Natural killer cell (primary cell): Measurements from ENCODE around the gene CFAP206. TPM values are rescaled to one million over a fixed set of nuclear protein-coding genes. Genes with fewer than 3 reads are reported as not detected.
A peak's percentile ranks its signal among the peaks of the same experiment; 100 is the strongest.
"Not testable (repeated sequence)": the region's sequence is repeated elsewhere in the genome, so short reads cannot be mapped to it uniquely, and the experiment has no call there.

Experiments
- ATAC-seq, 3 donors: fragments of 150-1000 bp in 2 of 3; fragments of 200-7000 bp in 1 of 3; cut with Tn5 transposase; 1 replicate in 1 of 3; 2 replicates in 2 of 3; pipeline ENCODE4 v1.10.0; 2021; ENCODE audit warnings: mild to moderate bottlenecking in 2 of 3, moderate library complexity in 2 of 3
- DNase-seq, 2 donors: peaks; one replicate each; pipeline versions ENCODE4 v3.0.0 to v3.0.0-alpha.2; 2013 to 2021; ENCODE audit warnings: mixed read lengths in 1 of 2
- H3K27ac ChIP-seq: one replicate; pipeline ENCODE4 v1.5.1; 2013; ENCODE audit warnings: mild to moderate bottlenecking, low read length
- H3K27me3 ChIP-seq: one replicate; pipeline ENCODE4 v1.6.1; 2013; ENCODE audit warnings: low read length; ENCODE audit not compliant: control insufficient read depth, insufficient read depth
- H3K36me3 ChIP-seq: one replicate; pipeline ENCODE4 v1.6.1; 2013; ENCODE audit warnings: low read length; ENCODE audit not compliant: control insufficient read depth, insufficient read depth
- H3K4me1 ChIP-seq: one replicate; pipeline ENCODE4 v1.6.1; 2013; ENCODE audit warnings: low read length; ENCODE audit not compliant: control insufficient read depth, insufficient read depth
- H3K4me3 ChIP-seq: one replicate; pipeline ENCODE4 v1.5.1; 2013; ENCODE audit warnings: low read length
- H3K9me3 ChIP-seq: one replicate; pipeline ENCODE4 v1.6.1; 2013; ENCODE audit warnings: low read length; ENCODE audit not compliant: control insufficient read depth, insufficient read depth
- H3K27ac Mint-ChIP-seq, 2 donors: one replicate each; pipeline ENCODE4 v1.8.0; 2022; ENCODE audit warnings: mild to moderate bottlenecking in 2 of 2, mixed read lengths in 2 of 2, moderate library complexity in 1 of 2
- H3K27me3 Mint-ChIP-seq, 2 donors: one replicate each; pipeline ENCODE4 v1.8.0; 2022; ENCODE audit warnings: low read depth in 2 of 2, mixed read lengths in 2 of 2
- H3K36me3 Mint-ChIP-seq: one replicate; pipeline ENCODE4 v1.8.0; 2022; ENCODE audit warnings: mixed read lengths
- H3K4me1 Mint-ChIP-seq, 2 donors: one replicate each; pipeline ENCODE4 v1.8.0; 2022; ENCODE audit warnings: mixed read lengths in 2 of 2
- H3K4me3 Mint-ChIP-seq: one replicate; pipeline ENCODE4 v1.8.0; 2022; ENCODE audit warnings: mild to moderate bottlenecking, moderate library complexity, mixed read lengths
- H3K9me3 Mint-ChIP-seq, 2 donors: one replicate each; pipeline ENCODE4 v1.8.0; 2022; ENCODE audit warnings: mixed read lengths in 2 of 2
- WGBS: methylation state at CpG from one replicate; pipeline ENCODE4 v1.1.7; 2013; ENCODE audit warnings: missing lambda C conversion rate; ENCODE audit not compliant: insufficient coverage; 5-methylcytosine and 5-hydroxymethylcytosine counted together
- intact Hi-C: fragments of 100-400 bp; cut with micrococcal nuclease; formaldehyde crosslinking; loops from one replicate; pipeline ENCODE4 v1.14.2; 2022
- total RNA-seq, 4 donors: library from RNA; stranded (reverse); fragments of 120-200 nt in 1 of 4; gene quantifications; one replicate each; pipeline versions ENCODE4 v1.2.3 to v1.2.4, GENCODE V29; 2013 to 2022
- TF ChIP-seq, protein P1 (sequence below): fragments of 200-600 bp; IDR thresholded peaks from one replicate; pipeline ENCODE4 v1.8.0; 2022; ENCODE audit warnings: antibody characterized with exemption

CFAP206 gene
- total RNA-seq, 3 donors from 2014 or later (not counting 1 experiment from before 2014, with no cell fraction given): not detected

DNA sequence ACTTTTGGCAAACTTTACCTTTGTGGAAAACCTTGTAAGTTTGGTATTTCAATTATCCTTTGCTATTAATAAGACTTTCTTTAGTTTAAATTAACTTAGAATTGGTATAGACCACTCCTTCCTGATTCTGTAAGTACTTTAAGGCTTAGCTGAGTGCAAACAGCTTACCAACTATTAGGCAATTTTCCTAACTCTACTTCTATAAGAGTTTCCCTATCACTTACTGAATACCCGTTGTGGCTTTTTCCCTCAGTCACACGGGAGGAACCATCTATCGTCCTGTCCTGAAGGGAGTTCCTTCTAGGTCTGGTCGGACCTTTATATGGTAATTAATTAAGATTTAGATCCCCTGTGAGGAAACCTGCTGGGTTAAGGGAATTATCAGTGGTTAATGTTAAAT is 74.6 kb downstream of the CFAP206 start:
- DNase-seq (no peak), ATAC-seq (no peak)
- no peaks in the 10 kb centered on the region for H3K9me3 Mint-ChIP-seq
- H3K27me3 Mint-ChIP-seq: no peaks in the 10 kb centered on the region
- Histone ChIP-seq H3K36me3 (peaks cover 4% of the 10 kb centered on the region), H3K27me3 (no peaks in the 10 kb centered on the region), H3K4me1 (peaks cover 3% of the 10 kb centered on the region), H3K9me3 (no peaks in the 10 kb centered on the region), H3K27ac (no peak overlapping the region), H3K4me3 (no peak overlapping the region)
- intact Hi-C loops: no loop called here
- TF ChIP-seq, protein P1, sequence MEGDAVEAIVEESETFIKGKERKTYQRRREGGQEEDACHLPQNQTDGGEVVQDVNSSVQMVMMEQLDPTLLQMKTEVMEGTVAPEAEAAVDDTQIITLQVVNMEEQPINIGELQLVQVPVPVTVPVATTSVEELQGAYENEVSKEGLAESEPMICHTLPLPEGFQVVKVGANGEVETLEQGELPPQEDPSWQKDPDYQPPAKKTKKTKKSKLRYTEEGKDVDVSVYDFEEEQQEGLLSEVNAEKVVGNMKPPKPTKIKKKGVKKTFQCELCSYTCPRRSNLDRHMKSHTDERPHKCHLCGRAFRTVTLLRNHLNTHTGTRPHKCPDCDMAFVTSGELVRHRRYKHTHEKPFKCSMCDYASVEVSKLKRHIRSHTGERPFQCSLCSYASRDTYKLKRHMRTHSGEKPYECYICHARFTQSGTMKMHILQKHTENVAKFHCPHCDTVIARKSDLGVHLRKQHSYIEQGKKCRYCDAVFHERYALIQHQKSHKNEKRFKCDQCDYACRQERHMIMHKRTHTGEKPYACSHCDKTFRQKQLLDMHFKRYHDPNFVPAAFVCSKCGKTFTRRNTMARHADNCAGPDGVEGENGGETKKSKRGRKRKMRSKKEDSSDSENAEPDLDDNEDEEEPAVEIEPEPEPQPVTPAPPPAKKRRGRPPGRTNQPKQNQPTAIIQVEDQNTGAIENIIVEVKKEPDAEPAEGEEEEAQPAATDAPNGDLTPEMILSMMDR: no peak
- H3K4me1 Mint-ChIP-seq: peaks cover 6 to 11% of the 10 kb centered on the region in 2 donors
- 49% methylated on average over 4 of the region's 4 CpGs for WGBS
- H3K4me3 Mint-ChIP-seq: no peak overlapping the region
- no peak overlapping the region for H3K27ac Mint-ChIP-seq
- no peaks in the 10 kb centered on the region for H3K36me3 Mint-ChIP-seq

DNA sequence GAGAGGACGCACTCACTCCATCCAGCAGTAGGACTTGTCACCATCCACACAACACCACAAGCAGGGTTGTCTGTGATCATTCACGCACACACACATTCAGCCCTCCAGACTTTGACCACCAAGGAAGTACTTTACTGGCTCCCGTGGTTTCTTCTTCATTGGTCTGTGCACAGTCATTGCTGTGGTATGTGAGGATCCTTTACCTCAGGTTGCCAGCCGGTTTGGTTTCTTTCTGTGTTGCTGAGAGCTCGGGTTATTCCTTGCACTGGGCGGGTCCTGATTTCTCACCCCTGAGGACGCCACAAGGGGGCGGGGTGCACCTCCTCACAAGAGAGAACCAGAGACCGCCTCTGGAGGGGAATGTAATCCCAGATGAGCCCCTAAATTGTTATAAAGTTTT is 76.2 kb downstream of the CFAP206 start:
- H3K27me3 ChIP-seq: no peaks in the 10 kb centered on the region
- ATAC-seq: no peak
- Mint-ChIP-seq H3K36me3 (no peaks in the 10 kb centered on the region), H3K4me3 (no peak overlapping the region), H3K9me3 (no peaks in the 10 kb centered on the region), H3K4me1 (peaks cover 6 to 11% of the 10 kb centered on the region in 2 donors), H3K27ac (no peak overlapping the region), H3K27me3 (no peaks in the 10 kb centered on the region)
- H3K4me1 ChIP-seq: peaks cover 3% of the 10 kb centered on the region
- DNase-seq: peak in 1 of 2 donors; percentile 20
- TF ChIP-seq, protein P1: no peak
- H3K4me3 ChIP-seq: no peak overlapping the region
- intact Hi-C loops: no loop called here
- H3K9me3 ChIP-seq: no peaks in the 10 kb centered on the region
- 52% methylated on average over 8 of the region's 9 CpGs for WGBS
- no peak overlapping the region for H3K27ac ChIP-seq
- H3K36me3 ChIP-seq: peaks cover 6% of the 10 kb centered on the region

DNA sequence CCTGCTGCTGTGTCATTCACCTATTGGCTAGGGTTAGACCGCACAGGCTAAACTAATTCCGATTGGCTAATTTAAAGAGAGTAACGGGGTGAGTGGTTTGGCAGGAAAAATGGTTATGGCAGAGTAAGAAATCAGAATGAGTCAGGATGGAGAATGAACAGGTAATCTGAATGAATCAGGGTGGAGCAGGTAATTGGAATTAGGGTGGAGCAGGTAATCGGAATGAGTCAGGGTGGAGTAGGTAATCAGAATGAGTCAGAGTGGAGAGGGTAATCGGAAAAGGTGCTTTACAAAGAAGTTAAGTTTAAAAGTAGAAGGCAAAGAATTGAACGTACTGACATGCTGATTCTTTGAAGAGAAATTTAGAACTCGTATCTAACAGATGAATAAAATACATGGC is 76.7 kb downstream of the CFAP206 start:
- Mint-ChIP-seq H3K4me1 (peaks cover 6 to 11% of the 10 kb centered on the region in 2 donors), H3K27me3 (no peaks in the 10 kb centered on the region), H3K9me3 (no peaks in the 10 kb centered on the region), H3K27ac (no peak overlapping the region), H3K36me3 (no peaks in the 10 kb centered on the region), H3K4me3 (no peak overlapping the region)
- over 99% methylated on average over 7 of the region's 7 CpGs for WGBS
- H3K36me3 ChIP-seq: peaks cover 6% of the 10 kb centered on the region
- H3K27me3 ChIP-seq: no peaks in the 10 kb centered on the region
- DNase-seq (no peak), ATAC-seq (no peak)
- intact Hi-C loops: no loop called here
- TF ChIP-seq, protein P1: no peak
- H3K9me3 ChIP-seq: no peaks in the 10 kb centered on the region
- peaks cover 3% of the 10 kb centered on the region for H3K4me1 ChIP-seq
- H3K4me3 ChIP-seq: no peak overlapping the region
- no peak overlapping the region for H3K27ac ChIP-seq

DNA sequence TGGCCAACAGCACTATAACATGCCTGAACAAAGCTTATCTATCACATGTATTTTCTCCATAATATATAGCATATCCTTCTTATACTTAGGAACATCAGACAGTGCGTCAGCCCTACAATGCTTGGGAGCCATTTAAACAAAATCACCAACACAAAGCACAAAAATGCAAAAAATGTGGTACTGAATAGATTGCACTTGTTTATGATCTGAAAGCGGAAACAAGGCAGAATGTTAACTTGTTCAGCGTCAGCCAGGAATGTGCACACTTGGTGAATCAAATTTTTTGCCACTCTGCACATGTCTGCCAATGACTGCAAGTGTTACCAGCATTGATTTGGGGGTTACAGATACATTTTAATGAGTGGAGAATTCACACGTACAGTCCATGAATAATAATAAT is 79.8 kb downstream of the CFAP206 start:
- peaks cover 5% of the 10 kb centered on the region for H3K36me3 ChIP-seq
- no peaks in the 10 kb centered on the region for H3K9me3 ChIP-seq
- intact Hi-C loops: no loop called here
- Mint-ChIP-seq H3K4me3 (no peak overlapping the region), H3K9me3 (no peaks in the 10 kb centered on the region), H3K27ac (no peak overlapping the region), H3K27me3 (no peaks in the 10 kb centered on the region), H3K4me1 (peaks cover 6 to 11% of the 10 kb centered on the region in 2 donors), H3K36me3 (no peaks in the 10 kb centered on the region)
- H3K4me1 ChIP-seq: peaks cover 3% of the 10 kb centered on the region
- TF ChIP-seq, protein P1: no peak
- DNase-seq (no peak), ATAC-seq (no peak)
- H3K27me3 ChIP-seq: no peaks in the 10 kb centered on the region
- no peak overlapping the region for H3K4me3 ChIP-seq
- H3K27ac ChIP-seq: no peak overlapping the region
- WGBS: 100% methylated on average over 3 of the region's 4 CpGs

DNA sequence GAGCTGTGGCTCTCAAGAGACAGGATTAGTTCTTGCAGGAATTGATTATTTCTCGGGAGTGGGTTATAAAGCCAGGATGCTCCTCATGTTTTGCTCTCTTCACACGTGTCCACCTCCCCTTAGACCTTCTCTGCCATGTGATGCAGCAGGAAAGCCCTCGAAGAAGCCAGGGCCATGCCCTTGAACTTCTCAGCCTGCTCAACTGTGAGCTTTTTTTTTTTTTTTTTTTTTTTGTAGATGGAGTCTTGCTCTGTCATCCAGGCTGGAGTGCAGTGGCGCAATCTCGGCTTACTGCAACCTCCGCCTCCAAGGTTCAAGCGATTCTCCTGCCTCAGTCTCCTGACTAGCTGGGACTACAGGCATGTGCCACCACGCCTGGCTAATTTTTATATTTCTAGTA is 81.6 kb downstream of the CFAP206 start:
- H3K36me3 ChIP-seq, intact Hi-C loops, H3K4me1 ChIP-seq, H3K4me1 Mint-ChIP-seq, H3K27me3 Mint-ChIP-seq, ATAC-seq, H3K4me3 Mint-ChIP-seq, H3K9me3 ChIP-seq, H3K9me3 Mint-ChIP-seq, H3K27me3 ChIP-seq, H3K27ac ChIP-seq, H3K27ac Mint-ChIP-seq, DNase-seq, H3K36me3 Mint-ChIP-seq, H3K4me3 ChIP-seq: not testable (repeated sequence)
- 98% methylated on average over 8 of the region's 8 CpGs for WGBS
